GM21717 (cell line): Measurements from ENCODE around the gene CPPED1.

Experiments used
- ATAC-seq: cut with Tn5 transposase; IDR thresholded peaks from one replicate; pipeline ENCODE4 v1.9.1; 2021; ENCODE audit warnings: mild to moderate bottlenecking, moderate library complexity; ENCODE audit not compliant: unreplicated experiment

Gene CPPED1

GRCh38 chr16:12740986-12741610, 62.6 kb downstream of the CPPED1 start:
- no peak for ATAC-seq

- ATAC-seq: no peak
These were observed 63.9 kb downstream of the CPPED1 start for GRCh38 chr16:12739738-12740137.

GRCh38 chr16:12737563-12737962, 66.1 kb downstream of the CPPED1 start:
- ATAC-seq: no peak

- ATAC-seq: no peak
These were observed 67.9 kb downstream of the CPPED1 start for GRCh38 chr16:12735805-12736204.

GRCh38 chr16:12732600-12732999, 71.1 kb downstream of the CPPED1 start:
- no peak for ATAC-seq

- ATAC-seq: no peak
These were observed 74.2 kb downstream of the CPPED1 start for GRCh38 chr16:12729448-12729847.

GRCh38 chr16:12728469-12728868, 75.2 kb downstream of the CPPED1 start:
- ATAC-seq: no peak

GRCh38 chr16:12724226-12724625, 79.5 kb downstream of the CPPED1 start:
- no peak for ATAC-seq

- ATAC-seq: no peak
These were observed 80.0 kb downstream of the CPPED1 start for GRCh38 chr16:12723681-12724080.

- no peak for ATAC-seq
These were observed 81.8 kb downstream of the CPPED1 start for GRCh38 chr16:12721841-12722421.

GRCh38 chr16:12719972-12720371, 83.7 kb downstream of the CPPED1 start:
- no peak for ATAC-seq

- no peak for ATAC-seq
These were observed 87.0 kb downstream of the CPPED1 start for GRCh38 chr16:12716658-12717057.

GRCh38 chr16:12709807-12710206, 93.9 kb downstream of the CPPED1 start:
- no peak for ATAC-seq

GRCh38 chr16:12708266-12708665, 95.4 kb downstream of the CPPED1 start:
- ATAC-seq: no peak

GRCh38 chr16:12706628-12707027, 97.1 kb downstream of the CPPED1 start:
- no peak for ATAC-seq

GRCh38 chr16:12704492-12705111, 99.1 kb downstream of the CPPED1 start:
- no peak for ATAC-seq

- no peak for ATAC-seq
These were observed 99.8 kb downstream of the CPPED1 start for GRCh38 chr16:12703935-12704334.

GRCh38 chr16:12700161-12700560, 103.5 kb downstream of the CPPED1 start:
- no peak for ATAC-seq

GRCh38 chr16:12699161-12699560, 104.5 kb downstream of the CPPED1 start:
- ATAC-seq: no peak

GRCh38 chr16:12697437-12697836, 106.2 kb downstream of the CPPED1 start:
- ATAC-seq: no peak

GRCh38 chr16:12695454-12695853, 108.2 kb downstream of the CPPED1 start:
- no peak for ATAC-seq

GRCh38 chr16:12690024-12690423, 113.7 kb downstream of the CPPED1 start:
- no peak for ATAC-seq
